Neuronal stem cell (in vitro differentiated cells): ENCODE results near the gene RGS11.

ENCODE experiments used
- DNase-seq: peaks from one replicate; pipeline ENCODE4 v3.0.0-alpha.2; 2013; ENCODE audit warnings: low spot score
- H2AFZ ChIP-seq: one replicate; pipeline ENCODE4 v1.6.1; 2013; ENCODE audit warnings: mild to moderate bottlenecking, low read length, inconsistent platforms
- H2AK5ac ChIP-seq: 2 replicates; pipeline ENCODE4 v1.6.1; 2013; ENCODE audit warnings: low read depth, mild to moderate bottlenecking, inconsistent platforms, low read length, moderate library complexity, mixed read lengths
- H2BK120ac ChIP-seq: 2 replicates; pipeline ENCODE4 v1.6.1; 2013; ENCODE audit warnings: low read depth, mild to moderate bottlenecking, inconsistent platforms, low read length, moderate library complexity, mixed read lengths
- H2BK12ac ChIP-seq: one replicate; pipeline ENCODE4 v1.6.1; 2013; ENCODE audit warnings: low read length, inconsistent platforms
- H2BK15ac ChIP-seq: 2 replicates; pipeline ENCODE4 v1.6.1; 2013; ENCODE audit warnings: mild to moderate bottlenecking, low read length, inconsistent platforms, mixed read lengths
- H2BK5ac ChIP-seq: one replicate; pipeline ENCODE4 v1.6.1; 2013; ENCODE audit warnings: inconsistent platforms, mild to moderate bottlenecking, low read length, moderate library complexity
- H3K14ac ChIP-seq: one replicate; pipeline ENCODE4 v1.6.1; 2013; ENCODE audit warnings: low read length, inconsistent platforms
- H3K18ac ChIP-seq: 2 replicates; pipeline ENCODE4 v1.6.1; 2013; ENCODE audit warnings: low read length, inconsistent platforms
- H3K23ac ChIP-seq: 2 replicates; pipeline ENCODE4 v1.6.1; 2013; ENCODE audit warnings: low read depth, mild to moderate bottlenecking, mixed read lengths, low read length, inconsistent platforms; ENCODE audit not compliant: poor library complexity
- H3K27ac ChIP-seq: replicated peaks from 3 replicates; pipeline ENCODE4 v1.5.1; 2013; ENCODE audit warnings: low read length, inconsistent platforms
- H3K27me3 ChIP-seq, 3 experiments: 2 replicates each; pipeline ENCODE4 v1.6.1; 2013; ENCODE audit warnings: low read length in 3 of 3, mild to moderate bottlenecking in 2 of 3, inconsistent platforms in 1 of 3, low read depth in 1 of 3, mixed read lengths in 1 of 3, moderate library complexity in 1 of 3; ENCODE audit not compliant: control insufficient read depth in 3 of 3, insufficient read depth in 3 of 3
- H3K36me3 ChIP-seq, 2 donors: replicated peaks in 1 of 2; 2 replicates each; pipeline ENCODE4 v1.6.1; 2013; ENCODE audit warnings: low read length in 2 of 2; ENCODE audit not compliant: control insufficient read depth in 2 of 2, insufficient read depth in 2 of 2
- H3K4ac ChIP-seq: 2 replicates; pipeline ENCODE4 v1.6.1; 2013; ENCODE audit warnings: inconsistent platforms, mild to moderate bottlenecking, low read length, moderate library complexity
- H3K4me1 ChIP-seq, 2 donors: 1 replicate in 1 of 2; 2 replicates in 1 of 2; pipeline ENCODE4 v1.6.1; 2013; ENCODE audit warnings: low read length in 2 of 2, low read depth in 1 of 2; ENCODE audit not compliant: control insufficient read depth in 2 of 2, insufficient read depth in 1 of 2
- H3K4me2 ChIP-seq: one replicate; pipeline ENCODE4 v1.6.1; 2013; ENCODE audit warnings: mild to moderate bottlenecking, low read length, inconsistent platforms; ENCODE audit not compliant: insufficient read depth, poor library complexity, severe bottlenecking
- H3K4me3 ChIP-seq, 2 donors: 2 replicates each; pipeline ENCODE4 v1.5.1; 2013; ENCODE audit warnings: low read length in 2 of 2, mild to moderate bottlenecking in 2 of 2, inconsistent platforms in 1 of 2, moderate library complexity in 1 of 2
- H3K79me1 ChIP-seq: one replicate; pipeline ENCODE4 v1.6.1; 2013; ENCODE audit warnings: low read depth, mild to moderate bottlenecking, inconsistent platforms, low read length, moderate library complexity
- H3K9ac ChIP-seq: one replicate; pipeline ENCODE4 v1.6.1; 2013; ENCODE audit warnings: mild to moderate bottlenecking, low read depth, low read length, inconsistent platforms; ENCODE audit not compliant: poor library complexity
- H3K9me3 ChIP-seq, 2 donors: replicated peaks in 1 of 2; 2 replicates each; pipeline versions ENCODE3 to v1.6.1; 2013; ENCODE audit warnings: low read length in 2 of 2, mild to moderate bottlenecking in 2 of 2, inconsistent platforms in 1 of 2, low read depth in 1 of 2, mixed read lengths in 1 of 2, moderate library complexity in 1 of 2; ENCODE audit not compliant: control insufficient read depth in 2 of 2, insufficient read depth in 1 of 2
- H4K8ac ChIP-seq: one replicate; pipeline ENCODE4 v1.6.1; 2013; ENCODE audit warnings: low read depth, mild to moderate bottlenecking, inconsistent platforms, low read length, moderate library complexity
- H4K91ac ChIP-seq: one replicate; pipeline ENCODE4 v1.6.1; 2013; ENCODE audit warnings: low read length, low read depth, mild to moderate bottlenecking, inconsistent platforms; ENCODE audit not compliant: poor library complexity
- WGBS, 2 donors: extraction: QIAGEN DNeasy Blood & Tissue Kit; methylation state at CpG; one replicate each; pipeline ENCODE4 v1.1.7; 2013; ENCODE audit warnings: missing lambda C conversion rate in 2 of 2, mixed read lengths in 1 of 2; ENCODE audit not compliant: insufficient read length in 2 of 2, insufficient replicate concordance in 1 of 2; ENCODE audit errors: extremely low coverage in 2 of 2; 5-methylcytosine and 5-hydroxymethylcytosine counted together

Gene RGS11

DNA sequence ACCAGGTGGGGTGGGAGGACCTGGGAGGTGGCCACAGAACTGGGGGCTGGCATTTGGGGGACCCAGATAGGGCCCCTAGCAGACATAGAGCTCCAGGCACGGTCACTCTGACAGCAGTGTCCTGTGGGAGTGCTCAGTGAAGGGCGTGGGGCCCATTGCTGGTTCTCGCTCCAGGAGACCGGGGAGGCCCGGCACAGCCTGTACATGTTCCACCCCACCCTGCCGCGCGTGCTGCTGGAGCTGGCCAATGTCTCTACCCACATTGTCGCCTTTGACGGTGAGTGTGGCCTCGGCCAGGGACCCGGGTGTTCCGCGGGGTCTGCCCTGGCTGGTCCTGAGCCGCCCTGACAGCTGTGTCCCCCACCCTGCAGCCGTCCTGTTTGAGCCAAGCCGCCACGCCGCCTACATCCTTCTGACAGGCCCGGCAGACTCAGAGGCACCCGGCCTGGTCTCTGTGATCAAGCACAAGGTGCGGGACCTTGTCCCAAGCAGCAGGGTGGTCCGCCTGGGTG is 11.2 kb downstream of the RGS11 start:
- no peak overlapping the region for H4K8ac ChIP-seq
- no CpG with 5 or more reads among the region's 23 CpGs for WGBS, 2 donors

DNA sequence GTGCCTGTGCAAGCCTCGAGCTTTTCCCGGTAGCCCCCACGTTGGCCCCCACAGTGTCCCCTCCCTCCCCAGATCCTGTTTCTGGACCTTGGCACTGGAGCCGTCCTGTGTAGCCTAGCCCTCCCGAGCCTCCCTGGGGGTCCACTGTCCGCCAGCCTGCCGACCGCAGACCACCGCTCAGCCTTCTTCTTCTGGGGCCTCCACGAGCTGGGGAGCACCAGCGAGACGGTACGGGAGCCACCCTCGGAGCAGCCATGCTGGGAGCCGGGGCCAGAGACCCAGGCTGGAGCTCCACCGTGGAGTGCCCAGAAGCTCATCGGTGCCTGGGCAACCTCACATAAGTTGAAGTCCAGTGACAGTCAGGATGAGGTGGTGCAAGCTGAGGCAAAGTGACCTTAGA is 11.8 kb downstream of the RGS11 start:
- Histone ChIP-seq H3K23ac (no peak overlapping the region), H3K36me3 (peaks cover 42 to 67% of the 10 kb centered on the region in 2 donors), H2BK15ac (no peak overlapping the region), H4K8ac (no peak overlapping the region), H2AK5ac (no peak overlapping the region), H3K9ac (no peak overlapping the region), H3K4me2 (no peak overlapping the region), H3K27ac (no peak overlapping the region), H2BK12ac (no peak overlapping the region), H3K18ac (no peak overlapping the region), H2AFZ (no peak overlapping the region), H3K79me1 (peaks cover 6% of the 10 kb centered on the region), H3K4me3 (no peak overlapping the region), H3K4me1 (peaks cover 0 to 2% of the 10 kb centered on the region in 2 donors), H3K4ac (no peak overlapping the region), H2BK5ac (no peak overlapping the region), H3K14ac (no peak overlapping the region), H3K9me3 (peaks cover 0 to 4% of the 10 kb centered on the region in 2 donors), H4K91ac (no peak overlapping the region), H3K27me3 (no peaks in the 10 kb centered on the region), H2BK120ac (no peak overlapping the region)
- DNase-seq = no peak
- WGBS, 2 donors = no CpG with 5 or more reads among the region's 17 CpGs

More for the DNA sequence above, 11.2 kb downstream of the RGS11 start:
- Histone ChIP-seq H3K23ac (no peak overlapping the region), H2BK5ac (no peak overlapping the region), H3K9ac (no peak overlapping the region), H3K27me3 (no peaks in the 10 kb centered on the region), H3K4me1 (peaks cover 0 to 2% of the 10 kb centered on the region in 2 donors), H2AFZ (no peak overlapping the region), H2BK15ac (no peak overlapping the region), H3K9me3 (peaks cover 0 to 4% of the 10 kb centered on the region in 2 donors), H2AK5ac (no peak overlapping the region), H3K27ac (no peak overlapping the region), H3K14ac (no peak overlapping the region), H3K36me3 (peaks cover 41 to 61% of the 10 kb centered on the region in 2 donors), H2BK120ac (no peak overlapping the region), H2BK12ac (no peak overlapping the region), H3K4me2 (no peak overlapping the region), H3K18ac (no peak overlapping the region), H3K4me3 (no peak overlapping the region), H3K4ac (no peak overlapping the region), H4K91ac (no peak overlapping the region), H3K79me1 (peaks cover 4% of the 10 kb centered on the region)
- no peak for DNase-seq

DNA sequence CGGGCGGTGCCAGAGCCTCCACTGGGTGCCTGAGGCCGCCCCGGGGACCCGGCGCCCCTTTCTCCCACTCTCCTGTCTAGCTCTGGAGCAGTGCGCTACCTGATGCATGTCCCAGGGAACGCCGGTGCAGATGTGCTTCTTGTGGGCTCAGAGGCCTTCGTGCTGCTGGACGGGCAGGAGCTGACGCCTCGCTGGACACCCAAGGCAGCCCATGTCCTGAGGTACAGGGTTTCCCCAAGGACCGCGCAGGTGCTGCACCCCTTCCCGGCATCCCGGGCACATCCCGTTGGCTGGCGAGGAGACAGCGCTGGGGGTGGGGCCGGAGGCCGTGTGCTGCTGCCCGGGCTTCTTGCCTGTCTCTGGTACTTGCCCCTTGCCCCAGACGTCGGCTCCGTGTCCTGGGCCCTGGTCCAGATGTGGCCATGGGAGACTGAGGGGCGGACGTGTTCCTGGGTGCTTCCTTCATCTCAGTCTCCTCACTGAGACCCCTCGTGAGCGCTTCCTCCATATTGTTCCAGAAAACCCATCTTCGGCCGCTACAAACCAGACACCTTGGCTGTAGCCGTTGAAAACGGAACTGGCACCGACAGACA is 12.5 kb downstream of the RGS11 start:
- no peak overlapping the region for H3K23ac ChIP-seq
- peaks cover 0 to 4% of the 10 kb centered on the region in 2 donors for H3K9me3 ChIP-seq
- no peak overlapping the region for H3K4me2 ChIP-seq
- H4K8ac ChIP-seq = no peak overlapping the region
- no peak overlapping the region for H3K9ac ChIP-seq
- no peak overlapping the region for H2AK5ac ChIP-seq
- H3K4me1 ChIP-seq = peaks cover 0 to 2% of the 10 kb centered on the region in 2 donors
- no peaks in the 10 kb centered on the region for H3K27me3 ChIP-seq
- H3K79me1 ChIP-seq = peaks cover 7% of the 10 kb centered on the region
- H3K4me3 ChIP-seq = no peak overlapping the region
- H3K36me3 ChIP-seq = peaks cover 42 to 68% of the 10 kb centered on the region in 2 donors
- no peak overlapping the region for H3K27ac ChIP-seq
- no peak overlapping the region for H3K18ac ChIP-seq
- no peak overlapping the region for H2BK12ac ChIP-seq
- peak overlapping the region; percentile 38 for H3K14ac ChIP-seq
- no peak overlapping the region for H2BK5ac ChIP-seq
- no CpG with 5 or more reads among the region's 35 CpGs for WGBS, 2 donors
- H2BK15ac ChIP-seq = no peak overlapping the region
- H2AFZ ChIP-seq = no peak overlapping the region
- DNase-seq = no peak
- H4K91ac ChIP-seq = no peak overlapping the region
- no peak overlapping the region for H3K4ac ChIP-seq
- no peak overlapping the region for H2BK120ac ChIP-seq

DNA sequence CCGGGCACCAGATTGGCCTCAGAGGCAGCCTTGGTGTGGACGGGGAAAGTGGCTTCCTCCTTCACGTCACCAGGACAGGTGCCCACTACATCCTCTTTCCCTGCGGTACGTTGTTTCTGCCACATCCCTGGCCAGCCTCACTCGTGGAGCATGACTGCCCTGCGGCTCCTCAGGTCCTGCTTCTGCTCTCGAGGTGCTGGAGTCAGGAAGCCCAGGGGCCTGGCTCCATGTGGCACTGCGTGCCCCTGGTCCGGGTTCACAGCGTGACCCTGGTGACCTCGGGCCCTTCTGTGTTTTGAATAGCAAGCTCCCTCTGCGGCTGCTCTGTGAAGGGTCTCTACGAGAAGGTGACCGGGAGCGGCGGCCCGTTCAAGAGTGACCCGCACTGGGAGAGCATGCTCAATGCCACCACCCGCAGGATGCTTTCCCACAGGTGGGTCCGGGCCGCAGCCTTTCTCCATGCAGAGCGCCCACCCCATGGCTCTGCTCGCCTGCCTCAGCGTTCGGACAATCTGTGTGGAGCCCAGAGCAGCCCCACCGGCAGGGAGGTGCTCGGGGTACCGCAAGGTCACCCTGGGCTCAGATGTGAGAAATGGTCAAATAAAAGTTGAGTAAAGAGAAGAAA is 13.5 kb downstream of the RGS11 start:
- Histone ChIP-seq H3K23ac (peak overlapping the region; percentile 65), H3K4ac (no peak overlapping the region), H4K91ac (no peak overlapping the region), H2BK5ac (no peak overlapping the region), H3K4me1 (no peaks in the 10 kb centered on the region), H3K9me3 (no peaks in the 10 kb centered on the region), H2AFZ (no peak overlapping the region), H3K27me3 (no peaks in the 10 kb centered on the region), H2BK12ac (no peak overlapping the region), H3K36me3 (peaks cover 42 to 72% of the 10 kb centered on the region in 2 donors), H3K4me3 (no peak overlapping the region), H2AK5ac (no peak overlapping the region), H3K9ac (peak overlapping the region; percentile 44), H3K14ac (peak overlapping the region; percentile 21), H3K27ac (no peak overlapping the region), H3K79me1 (peaks cover 4% of the 10 kb centered on the region), H3K18ac (peak overlapping the region; percentile 57), H4K8ac (no peak overlapping the region), H2BK120ac (no peak overlapping the region), H3K4me2 (no peak overlapping the region), H2BK15ac (no peak overlapping the region)
- no peak for DNase-seq
- no CpG with 5 or more reads among the region's 29 CpGs for WGBS, 2 donors
